HG03066 (cell line): Measurements from ENCODE around the gene TRIM40.
"Not testable (repeated sequence)": the region's sequence is repeated elsewhere in the genome, so short reads cannot be mapped to it uniquely, and the experiment has no call there.

ENCODE experiments used
- ATAC-seq: cut with Tn5 transposase; IDR thresholded peaks from one replicate; pipeline ENCODE4 v1.9.1; 2021; ENCODE audit warnings: low read depth; ENCODE audit not compliant: unreplicated experiment

Gene TRIM40

DNA sequence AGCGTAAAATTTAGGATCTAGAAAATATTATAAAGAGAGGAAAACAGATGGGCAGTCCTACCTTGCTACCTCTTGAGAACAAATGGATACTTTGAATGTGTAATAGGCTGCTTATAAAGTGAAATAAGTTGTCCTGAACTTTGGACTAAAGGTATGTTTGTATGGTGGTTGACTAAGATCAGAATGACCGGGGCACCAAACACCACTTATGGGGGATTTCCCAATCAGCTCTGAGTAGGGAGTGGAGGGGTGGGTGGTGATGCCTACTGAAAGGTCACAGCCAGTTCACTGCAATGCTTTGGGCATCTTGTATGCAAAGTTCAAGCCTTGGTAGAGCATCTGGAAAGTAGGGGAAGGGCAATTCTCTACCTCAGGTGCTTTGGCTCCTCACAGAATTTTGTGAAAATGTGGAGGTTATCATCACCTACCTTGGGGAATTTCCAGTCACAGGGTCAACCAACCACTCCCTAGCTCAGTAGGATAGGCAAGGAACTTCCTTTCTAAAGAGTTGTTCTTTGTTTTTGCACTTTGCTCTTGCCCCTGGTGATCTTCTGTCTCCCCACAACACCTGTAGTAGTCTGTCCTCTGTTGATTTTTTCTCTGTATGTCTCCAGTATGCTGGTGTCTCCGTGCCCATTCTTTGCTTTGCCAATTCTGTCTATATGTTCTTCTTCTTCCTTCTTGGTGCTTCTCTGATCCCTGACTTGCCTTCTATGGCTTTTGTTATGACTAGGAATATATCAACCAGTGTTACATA, 22.8 kb upstream of the TRIM40 start, which contains the start of gene TRIM31:
Gene TRIM31, minus strand, starts transcription at position 88 of the 757 bp plus-strand sequence. CDS start 285 bp downstream, outside the sequence.
- no peak for ATAC-seq

DNA sequence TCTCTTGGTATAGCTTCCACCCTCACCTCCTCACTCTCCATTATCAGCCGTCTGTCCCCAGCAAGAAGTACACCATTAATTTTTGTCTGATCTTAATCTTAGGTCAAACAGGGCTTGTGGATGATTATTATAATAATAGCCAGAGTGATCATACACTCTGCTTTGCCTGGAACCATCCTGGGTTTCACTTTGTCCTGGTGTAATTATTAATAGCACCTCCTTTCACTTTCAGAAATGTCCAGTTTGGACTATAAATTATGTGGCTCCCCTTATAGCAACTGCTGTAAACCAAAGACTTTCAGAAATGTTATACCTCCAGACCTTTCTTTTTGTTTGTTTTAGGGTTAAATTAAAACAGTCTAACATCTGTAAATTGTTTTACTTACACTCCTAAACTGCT, 22.1 kb upstream of the TRIM40 start:
- ATAC-seq: no peak

GRCh38 chr6:30116724-30117123, 19.2 kb upstream of the TRIM40 start:
- no peak for ATAC-seq

GRCh38 chr6:30118691-30119090, 17.2 kb upstream of the TRIM40 start:
- ATAC-seq: not testable (repeated sequence)

- ATAC-seq: no peak
These were observed 14.2 kb upstream of the TRIM40 start for GRCh38 chr6:30121446-30122366.

GRCh38 chr6:30122515-30122914, 13.4 kb upstream of the TRIM40 start:
- ATAC-seq: no peak

- ATAC-seq: no peak
These were observed 8.5 kb upstream of the TRIM40 start for GRCh38 chr6:30127238-30128093.

DNA sequence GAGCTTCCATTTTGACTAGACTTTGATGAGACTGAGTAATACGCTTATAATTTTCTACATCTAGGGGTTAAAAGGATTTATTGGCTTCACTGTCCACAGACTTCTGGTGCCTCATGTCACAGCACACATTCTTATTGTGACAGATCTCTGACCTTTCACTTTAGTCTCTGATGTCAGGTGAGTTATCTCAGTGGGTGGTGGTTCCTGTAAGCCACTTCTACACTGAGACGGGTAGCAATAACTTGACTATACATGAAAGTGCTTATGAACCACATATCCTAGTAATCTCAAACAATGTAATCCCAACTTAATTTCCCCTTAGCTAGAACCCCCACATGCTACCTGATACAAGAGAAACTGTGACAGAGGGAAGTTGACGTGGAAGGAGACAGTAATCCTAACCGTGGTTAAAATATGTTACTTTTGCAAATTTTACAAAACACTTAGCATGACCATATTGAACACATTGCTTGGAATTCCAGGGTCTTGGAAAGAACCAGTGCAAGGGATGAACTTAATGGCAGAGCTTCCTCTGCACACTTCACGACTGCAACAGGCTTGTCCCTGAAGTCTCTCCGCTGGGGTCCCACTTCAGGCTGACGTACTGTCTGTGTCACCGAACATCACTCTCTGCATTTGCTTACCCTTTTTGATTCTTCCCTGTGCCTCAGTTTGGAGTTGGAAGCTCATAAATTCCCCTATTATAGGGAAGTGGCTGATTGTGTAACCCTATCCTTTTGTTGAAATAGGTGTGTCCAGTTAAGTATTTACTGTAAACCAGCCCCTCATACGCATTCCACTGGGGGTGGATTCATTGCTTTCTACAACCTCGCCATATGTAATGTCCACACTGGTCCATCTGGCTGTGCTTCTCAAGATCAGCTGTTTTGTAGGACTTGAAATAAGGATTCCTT, 6.4 kb upstream of the TRIM40 start:
- no peak for ATAC-seq

- ATAC-seq: no peak
These were observed 5.7 kb upstream of the TRIM40 start for GRCh38 chr6:30130179-30130679.

GRCh38 chr6:30130887-30131862, 4.8 kb upstream of the TRIM40 start:
- ATAC-seq: no peak

- no peak for ATAC-seq
These were observed 3.9 kb upstream of the TRIM40 start for GRCh38 chr6:30131947-30132497.

- no peak for ATAC-seq
These were observed 793 bp upstream of the TRIM40 start for GRCh38 chr6:30135147-30135546.

- no peak for ATAC-seq
These were observed 788 bp downstream of the TRIM40 start for GRCh38 chr6:30136570-30137286.

- not testable (repeated sequence) for ATAC-seq
These were observed 4.3 kb downstream of the TRIM40 start for GRCh38 chr6:30140240-30140639.

DNA sequence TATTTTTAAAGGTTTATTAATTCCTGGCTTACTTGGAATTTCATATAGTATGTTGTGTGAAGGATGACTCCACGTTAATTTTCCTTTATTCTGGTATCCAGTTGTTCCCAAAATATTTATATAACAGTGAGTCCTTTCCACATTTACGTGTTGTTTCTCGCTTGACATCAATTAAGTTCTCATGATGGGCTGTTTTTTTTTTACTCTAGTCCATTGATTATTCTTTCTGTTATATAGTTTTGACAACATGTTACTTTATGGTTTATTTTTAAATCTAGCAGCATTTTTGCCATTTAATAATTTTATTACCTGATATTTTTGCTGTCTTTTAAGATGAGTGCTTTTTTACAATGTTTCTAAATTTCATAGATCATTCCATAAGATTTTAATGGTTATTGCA, 6.7 kb downstream of the TRIM40 start:
- ATAC-seq: no peak

GRCh38 chr6:30143780-30144179, 7.8 kb downstream of the TRIM40 start:
- no peak for ATAC-seq

DNA sequence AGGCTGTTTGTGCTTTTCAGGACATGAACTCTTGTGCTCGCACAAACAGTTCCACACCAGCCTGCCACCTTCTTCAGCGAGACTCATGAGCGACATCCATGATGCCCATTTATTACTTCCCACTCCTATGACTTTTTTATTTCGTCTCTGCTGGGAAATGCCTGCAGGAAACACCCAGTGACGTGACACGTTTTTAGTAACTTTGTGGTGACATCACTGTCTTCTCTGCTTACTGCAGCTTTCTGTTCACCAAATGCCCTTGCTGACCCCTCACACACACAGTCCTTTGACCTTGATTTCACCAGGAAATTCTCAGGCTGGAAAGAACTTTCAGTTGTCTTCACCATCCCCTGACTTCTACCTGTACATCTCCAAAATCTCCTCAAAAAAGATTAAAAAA, 8.9 kb downstream of the TRIM40 start:
- no peak for ATAC-seq
